ENCODE data around the gene CENPN.

Gene CENPN

DNA sequence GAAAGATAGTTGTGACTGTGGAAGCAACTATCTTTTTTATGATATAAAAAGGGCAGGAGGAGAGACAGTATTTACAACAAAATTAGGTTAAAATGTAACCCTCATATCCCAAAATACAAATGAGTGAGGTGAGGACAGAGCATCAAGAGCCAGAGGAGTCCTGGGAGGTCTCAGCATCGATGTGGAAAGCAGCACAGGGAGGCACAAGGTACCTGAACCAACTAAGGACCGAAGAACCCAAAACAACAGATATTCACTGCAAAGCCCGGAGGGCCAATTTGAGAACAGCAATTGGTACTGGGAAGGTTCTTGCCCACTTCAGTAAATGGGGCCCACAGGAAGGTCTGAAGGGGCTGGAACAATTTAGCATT lies 37.9 kb upstream of the CENPN start:
- no peaks in the 10 kb centered on the region for H4K20me1 ChIP-seq (ENCODE audit: low read depth, low read length)
- no peak overlapping the region for H3K4me3 ChIP-seq (ENCODE audit: insufficient read depth, low read length, poor library complexity, severe bottlenecking)
- no peak overlapping the region for H3K9ac ChIP-seq (ENCODE audit: low read length)
- no peak for TF ChIP-seq EZH2phosphoT487 (conservative IDR thresholded peaks at IDR 0.05; ENCODE audit: low read length)
- TF ChIP-seq, protein P1, sequence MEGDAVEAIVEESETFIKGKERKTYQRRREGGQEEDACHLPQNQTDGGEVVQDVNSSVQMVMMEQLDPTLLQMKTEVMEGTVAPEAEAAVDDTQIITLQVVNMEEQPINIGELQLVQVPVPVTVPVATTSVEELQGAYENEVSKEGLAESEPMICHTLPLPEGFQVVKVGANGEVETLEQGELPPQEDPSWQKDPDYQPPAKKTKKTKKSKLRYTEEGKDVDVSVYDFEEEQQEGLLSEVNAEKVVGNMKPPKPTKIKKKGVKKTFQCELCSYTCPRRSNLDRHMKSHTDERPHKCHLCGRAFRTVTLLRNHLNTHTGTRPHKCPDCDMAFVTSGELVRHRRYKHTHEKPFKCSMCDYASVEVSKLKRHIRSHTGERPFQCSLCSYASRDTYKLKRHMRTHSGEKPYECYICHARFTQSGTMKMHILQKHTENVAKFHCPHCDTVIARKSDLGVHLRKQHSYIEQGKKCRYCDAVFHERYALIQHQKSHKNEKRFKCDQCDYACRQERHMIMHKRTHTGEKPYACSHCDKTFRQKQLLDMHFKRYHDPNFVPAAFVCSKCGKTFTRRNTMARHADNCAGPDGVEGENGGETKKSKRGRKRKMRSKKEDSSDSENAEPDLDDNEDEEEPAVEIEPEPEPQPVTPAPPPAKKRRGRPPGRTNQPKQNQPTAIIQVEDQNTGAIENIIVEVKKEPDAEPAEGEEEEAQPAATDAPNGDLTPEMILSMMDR (IDR thresholded peaks at IDR 0.05; ENCODE audit: insufficient read depth, low read length, poor library complexity, severe bottlenecking): no peak
- H3K4me2 ChIP-seq (ENCODE audit: low read depth, low read length, poor library complexity, severe bottlenecking): no peak overlapping the region
- no peak overlapping the region for H2AFZ ChIP-seq (ENCODE audit: low read depth, low read length, severe bottlenecking)
- no peaks in the 10 kb centered on the region for H3K27me3 ChIP-seq (ENCODE audit: low read length)
- H3K79me2 ChIP-seq (ENCODE audit: insufficient read depth, low read length): no peaks in the 10 kb centered on the region
- H3K9me2 ChIP-seq (replicated peaks; ENCODE audit: insufficient read depth, low read length): no peaks in the 10 kb centered on the region
- H3K9me3 ChIP-seq (ENCODE audit: insufficient read depth, low read length): no peaks in the 10 kb centered on the region
- no peaks in the 10 kb centered on the region for H3K36me3 ChIP-seq (ENCODE audit: low read length)
- H3F3A ChIP-seq (ENCODE audit: insufficient read depth): no peaks in the 10 kb centered on the region
- H3K27ac ChIP-seq (ENCODE audit: low read depth, low read length): no peak overlapping the region

DNA sequence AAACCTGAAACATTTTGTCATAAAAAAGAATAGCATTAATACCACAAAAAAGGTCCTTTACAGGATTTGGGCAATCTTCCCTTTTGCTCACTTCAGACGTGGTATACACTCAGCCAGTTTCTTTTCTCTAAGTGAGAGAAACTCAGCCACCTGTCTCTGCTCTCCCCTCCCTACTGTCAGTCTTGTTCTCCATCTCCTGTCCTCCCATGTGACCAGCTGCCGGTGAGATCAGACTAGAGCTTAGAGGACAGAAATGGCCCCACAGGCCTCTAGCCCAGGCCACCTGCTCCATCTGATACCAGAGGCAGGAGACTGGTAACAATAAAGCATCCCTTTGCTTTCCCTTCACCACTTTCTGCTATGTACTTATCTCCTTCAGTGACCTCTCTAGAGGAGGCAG lies 35.2 kb upstream of the CENPN start:
- H3K36me3 ChIP-seq (ENCODE audit: low read length): 0 out of 2 replicates have a peak, but pooled peaks cover 6% of the 10 kb centered on the region
- H4K20me1 ChIP-seq (ENCODE audit: low read depth, low read length): no peaks in the 10 kb centered on the region
- no peak overlapping the region for H2AFZ ChIP-seq (ENCODE audit: low read depth, low read length, severe bottlenecking)
- no peaks in the 10 kb centered on the region for H3K79me2 ChIP-seq (ENCODE audit: insufficient read depth, low read length)
- H3K4me3 ChIP-seq (ENCODE audit: insufficient read depth, low read length, poor library complexity, severe bottlenecking): no peak overlapping the region
- no peak overlapping the region for H3K27ac ChIP-seq (ENCODE audit: low read depth, low read length)
- H3K9me2 ChIP-seq (replicated peaks; ENCODE audit: insufficient read depth, low read length): no peaks in the 10 kb centered on the region
- H3F3A ChIP-seq (ENCODE audit: insufficient read depth): no peaks in the 10 kb centered on the region
- TF ChIP-seq, protein P1 (IDR thresholded peaks at IDR 0.05; ENCODE audit: insufficient read depth, low read length, poor library complexity, severe bottlenecking): no peak
- TF ChIP-seq EZH2phosphoT487 (conservative IDR thresholded peaks at IDR 0.05; ENCODE audit: low read length): no peak
- no peak overlapping the region for H3K4me2 ChIP-seq (ENCODE audit: low read depth, low read length, poor library complexity, severe bottlenecking)
- H3K9ac ChIP-seq (ENCODE audit: low read length): no peak overlapping the region
- H3K9me3 ChIP-seq (ENCODE audit: insufficient read depth, low read length): no peaks in the 10 kb centered on the region
- no peaks in the 10 kb centered on the region for H3K27me3 ChIP-seq (ENCODE audit: low read length)

DNA sequence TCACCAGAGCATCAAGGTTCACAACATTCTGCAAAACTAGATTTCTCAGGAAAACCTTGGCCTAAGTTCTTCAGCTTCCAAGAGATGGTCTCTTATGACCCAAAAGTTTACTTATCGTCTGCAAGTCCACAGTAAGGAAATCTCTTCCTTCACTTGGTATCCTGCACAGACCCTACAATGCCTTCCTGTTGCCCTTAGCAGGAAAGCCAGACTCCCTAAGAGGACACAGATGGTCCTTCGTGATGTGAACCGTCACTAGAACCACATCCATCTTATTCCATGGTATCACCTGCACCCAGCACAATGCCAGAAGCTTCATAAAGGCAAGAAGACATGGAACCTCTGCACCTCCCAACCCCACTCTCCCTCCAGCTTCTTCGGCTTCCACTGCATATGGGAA lies 34.4 kb upstream of the CENPN start:
- H3K36me3 ChIP-seq (ENCODE audit: low read length): 0 out of 2 replicates have a peak, but pooled peaks cover 6% of the 10 kb centered on the region
- H4K20me1 ChIP-seq (ENCODE audit: low read depth, low read length): no peaks in the 10 kb centered on the region
- H3K9ac ChIP-seq (ENCODE audit: low read length): no peak overlapping the region
- H3K4me3 ChIP-seq (ENCODE audit: insufficient read depth, low read length, poor library complexity, severe bottlenecking): no peak overlapping the region
- TF ChIP-seq EZH2phosphoT487 (conservative IDR thresholded peaks at IDR 0.05; ENCODE audit: low read length): no peak
- TF ChIP-seq, protein P1 (IDR thresholded peaks at IDR 0.05; ENCODE audit: insufficient read depth, low read length, poor library complexity, severe bottlenecking): no peak
- no peaks in the 10 kb centered on the region for H3K79me2 ChIP-seq (ENCODE audit: insufficient read depth, low read length)
- no peaks in the 10 kb centered on the region for H3F3A ChIP-seq (ENCODE audit: insufficient read depth)
- no peaks in the 10 kb centered on the region for H3K9me3 ChIP-seq (ENCODE audit: insufficient read depth, low read length)
- H3K9me2 ChIP-seq (replicated peaks; ENCODE audit: insufficient read depth, low read length): no peaks in the 10 kb centered on the region
- no peak overlapping the region for H3K27ac ChIP-seq (ENCODE audit: low read depth, low read length)
- H2AFZ ChIP-seq (ENCODE audit: low read depth, low read length, severe bottlenecking): no peak overlapping the region
- H3K27me3 ChIP-seq (ENCODE audit: low read length): no peaks in the 10 kb centered on the region
- no peak overlapping the region for H3K4me2 ChIP-seq (ENCODE audit: low read depth, low read length, poor library complexity, severe bottlenecking)

All from SU-DHL-6 (cell line).